Measurements from ENCODE around the gene MYO19.

DNA sequence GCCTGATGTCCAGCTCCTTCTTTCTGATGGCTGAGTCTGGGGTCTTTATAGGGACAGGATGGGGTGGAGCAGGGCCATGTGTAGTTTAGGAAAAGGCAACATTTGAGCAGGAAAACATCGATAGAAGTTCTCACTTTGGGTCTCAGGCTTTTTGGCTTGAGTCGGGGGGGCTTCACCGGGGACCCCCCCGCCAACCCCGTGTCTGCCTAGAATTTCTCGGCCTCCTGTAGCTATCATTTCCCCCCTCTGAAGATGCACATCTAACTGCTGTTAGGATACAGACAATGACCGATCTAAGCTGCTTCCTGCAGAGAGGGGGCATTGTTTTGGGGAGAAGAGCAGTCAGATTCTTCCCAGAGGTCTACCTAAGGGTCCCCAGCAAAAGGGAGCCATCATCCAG lies 64.9 kb downstream of the MYO19 start:
- TF ChIP-seq, protein P1, sequence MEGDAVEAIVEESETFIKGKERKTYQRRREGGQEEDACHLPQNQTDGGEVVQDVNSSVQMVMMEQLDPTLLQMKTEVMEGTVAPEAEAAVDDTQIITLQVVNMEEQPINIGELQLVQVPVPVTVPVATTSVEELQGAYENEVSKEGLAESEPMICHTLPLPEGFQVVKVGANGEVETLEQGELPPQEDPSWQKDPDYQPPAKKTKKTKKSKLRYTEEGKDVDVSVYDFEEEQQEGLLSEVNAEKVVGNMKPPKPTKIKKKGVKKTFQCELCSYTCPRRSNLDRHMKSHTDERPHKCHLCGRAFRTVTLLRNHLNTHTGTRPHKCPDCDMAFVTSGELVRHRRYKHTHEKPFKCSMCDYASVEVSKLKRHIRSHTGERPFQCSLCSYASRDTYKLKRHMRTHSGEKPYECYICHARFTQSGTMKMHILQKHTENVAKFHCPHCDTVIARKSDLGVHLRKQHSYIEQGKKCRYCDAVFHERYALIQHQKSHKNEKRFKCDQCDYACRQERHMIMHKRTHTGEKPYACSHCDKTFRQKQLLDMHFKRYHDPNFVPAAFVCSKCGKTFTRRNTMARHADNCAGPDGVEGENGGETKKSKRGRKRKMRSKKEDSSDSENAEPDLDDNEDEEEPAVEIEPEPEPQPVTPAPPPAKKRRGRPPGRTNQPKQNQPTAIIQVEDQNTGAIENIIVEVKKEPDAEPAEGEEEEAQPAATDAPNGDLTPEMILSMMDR (IDR thresholded peaks at IDR 0.05; ENCODE audit: low read depth, low read length): no peak
- no peak for TF ChIP-seq EZH2phosphoT487 (IDR thresholded peaks at IDR 0.05; ENCODE audit: low read depth)

All from OCI-LY3 (cell line).